Stimulated activated CD4-positive, alpha-beta T cell treated with anti-CD3 and anti-CD28 coated beads, Interleukin-1b, Interleukin-23, amount 100 ng/mL, for 24 hours (primary cell): ENCODE data around the gene FAM20C.
"Not testable (repeated sequence)": the region's sequence is repeated elsewhere in the genome, so short reads cannot be mapped to it uniquely, and the experiment has no call there.

Source experiments
- DNase-seq, 4 experiments: peaks; one replicate each; pipeline ENCODE4 v3.0.0-alpha.2; 2020; ENCODE audit warnings: low read depth in 4 of 4, low spot score in 1 of 4

Gene FAM20C

GRCh38 chr7:191105-191980 is 1.0 kb upstream of the FAM20C start:
- DNase-seq = no peak

GRCh38 chr7:192701-193480 is 520 bp downstream of the FAM20C start:
- DNase-seq = no peak

- DNase-seq = no peak
Observed at GRCh38 chr7:193481-194251, 1.3 kb downstream of the FAM20C start.

- DNase-seq = no peak
Observed at GRCh38 chr7:194252-195009, 2.1 kb downstream of the FAM20C start.

- no peak for DNase-seq
Observed at GRCh38 chr7:195010-195829, 2.8 kb downstream of the FAM20C start.

- DNase-seq = no peak
Observed at GRCh38 chr7:195830-196128, 3.4 kb downstream of the FAM20C start.

- DNase-seq = no peak
Observed at GRCh38 chr7:196283-196682, 3.9 kb downstream of the FAM20C start.

GRCh38 chr7:196778-197321 is 4.5 kb downstream of the FAM20C start:
- no peak for DNase-seq

GRCh38 chr7:197413-198335 is 5.3 kb downstream of the FAM20C start:
- DNase-seq = no peak

GRCh38 chr7:199483-200249 is 7.3 kb downstream of the FAM20C start:
- DNase-seq = no peak

- no peak for DNase-seq
Observed at GRCh38 chr7:200290-200689, 7.9 kb downstream of the FAM20C start.

- DNase-seq = no peak
Observed at GRCh38 chr7:200704-201103, 8.3 kb downstream of the FAM20C start.

- DNase-seq = no peak
Observed at GRCh38 chr7:204326-204725, 12.0 kb downstream of the FAM20C start.

GRCh38 chr7:205115-206010 is 13.0 kb downstream of the FAM20C start:
- no peak for DNase-seq

- DNase-seq = not testable (repeated sequence)
Observed at GRCh38 chr7:206351-206750, 14.0 kb downstream of the FAM20C start.

GRCh38 chr7:207418-208129 is 15.2 kb downstream of the FAM20C start:
- no peak for DNase-seq
